GM19351 (cell line): ENCODE measurements around the gene SYNGAP1.
A peak's percentile ranks its signal among the peaks of the same experiment; 100 is the strongest.

Source experiments
- ATAC-seq: cut with Tn5 transposase; IDR thresholded peaks from one replicate; pipeline ENCODE4 v1.9.1; 2021; ENCODE audit warnings: mild to moderate bottlenecking, moderate library complexity; ENCODE audit not compliant: unreplicated experiment

The SYNGAP1 gene

GRCh38 chr6:33434961-33435360, 15.1 kb downstream of the SYNGAP1 start:
- ATAC-seq: no peak

- no peak for ATAC-seq
Observed at GRCh38 chr6:33437666-33438065, 17.8 kb downstream of the SYNGAP1 start.

GRCh38 chr6:33438978-33439594, 19.2 kb downstream of the SYNGAP1 start:
- no peak for ATAC-seq

GRCh38 chr6:33439956-33440648, 20.2 kb downstream of the SYNGAP1 start:
- ATAC-seq: no peak

GRCh38 chr6:33440649-33441309, 20.9 kb downstream of the SYNGAP1 start:
- ATAC-seq: no peak

- ATAC-seq: no peak
Observed at GRCh38 chr6:33441457-33441856, 21.6 kb downstream of the SYNGAP1 start.

- no peak for ATAC-seq
Observed at GRCh38 chr6:33442283-33442682, 22.4 kb downstream of the SYNGAP1 start.

GRCh38 chr6:33443025-33443424, 23.2 kb downstream of the SYNGAP1 start:
- no peak for ATAC-seq

GRCh38 chr6:33443619-33444504, 24.0 kb downstream of the SYNGAP1 start:
- no peak for ATAC-seq

- ATAC-seq: no peak
Observed at GRCh38 chr6:33445119-33445603, 25.3 kb downstream of the SYNGAP1 start.

- no peak for ATAC-seq
Observed at GRCh38 chr6:33446356-33446755, 26.5 kb downstream of the SYNGAP1 start.

- ATAC-seq: no peak
Observed at GRCh38 chr6:33450434-33450833, 30.6 kb downstream of the SYNGAP1 start.

- ATAC-seq: no peak
Observed at GRCh38 chr6:33451606-33452005, 31.7 kb downstream of the SYNGAP1 start.

GRCh38 chr6:33452496-33452895, 32.6 kb downstream of the SYNGAP1 start:
- no peak for ATAC-seq

GRCh38 chr6:33453393-33454008, 33.6 kb downstream of the SYNGAP1 start:
- ATAC-seq: no peak

GRCh38 chr6:33454009-33454946, 34.4 kb downstream of the SYNGAP1 start, which contains the start of gene ZBTB9:
Gene ZBTB9, plus strand, starts transcription at chr6:33454576. Its CDS starts 525 bp downstream, at chr6:33455101.
- peak; percentile 98 for ATAC-seq

- ATAC-seq: no peak
Observed at GRCh38 chr6:33455051-33455450, 35.2 kb downstream of the SYNGAP1 start.

GRCh38 chr6:33456156-33456555, 36.3 kb downstream of the SYNGAP1 start:
- ATAC-seq: no peak

GRCh38 chr6:33458676-33459075, 38.8 kb downstream of the SYNGAP1 start:
- ATAC-seq: no peak
